MCF 10A (cell line): ENCODE results near the gene SLCO2A1. TPM values are rescaled to one million over a fixed set of nuclear protein-coding genes. Genes with fewer than 3 reads are reported as not detected.

Experiments used
- BruUV-seq: library from RNA; stranded (reverse); fragments of 400-500 nt; replicated peaks from 2 replicates; lab custom pipeline; 2021; lab: Mats Ljungman, UMichigan
- CTCF ChIA-PET: fragments of 300-600 bp; sonication (Branson Sonifier 250); formaldehyde crosslinking; extraction: SDS; loops from one replicate; lab custom pipeline; 2021; ENCODE audit warnings: antibody characterized with exemption, inconsistent platforms; lab: Yijun Ruan, JAX
- POLR2A ChIA-PET: fragments of 300-600, 350-650 bp; sonication (Branson Sonifier 250); formaldehyde crosslinking; extraction: SDS; loops from one replicate; lab custom pipeline; 2020; ENCODE audit warnings: antibody characterized with exemption, inconsistent platforms; lab: Yijun Ruan, JAX
- DNase-seq: peaks from one replicate; pipeline ENCODE4 v3.0.0-alpha.2; 2018; ENCODE audit not compliant: unreplicated experiment
- H3K27ac Mint-ChIP-seq: one replicate; pipeline ENCODE4 v1.8.0; 2022; ENCODE audit warnings: mild to moderate bottlenecking, low read depth, mixed read lengths; ENCODE audit not compliant: unreplicated experiment
- H3K27me3 Mint-ChIP-seq: one replicate; pipeline ENCODE4 v1.8.0; 2022; ENCODE audit warnings: mixed read lengths; ENCODE audit not compliant: insufficient read depth, unreplicated experiment
- H3K36me3 Mint-ChIP-seq: one replicate; pipeline ENCODE4 v1.8.0; 2022; ENCODE audit warnings: mild to moderate bottlenecking, moderate library complexity, mixed read lengths; ENCODE audit not compliant: insufficient read depth, unreplicated experiment
- H3K4me1 Mint-ChIP-seq: one replicate; pipeline ENCODE4 v1.8.0; 2022; ENCODE audit warnings: mixed read lengths; ENCODE audit not compliant: insufficient read depth, unreplicated experiment
- H3K4me3 Mint-ChIP-seq: one replicate; pipeline ENCODE4 v1.8.0; 2022; ENCODE audit warnings: mild to moderate bottlenecking, moderate library complexity, mixed read lengths; ENCODE audit not compliant: unreplicated experiment
- H3K9me3 Mint-ChIP-seq: one replicate; pipeline ENCODE4 v1.8.0; 2022; ENCODE audit warnings: mixed read lengths; ENCODE audit not compliant: unreplicated experiment
- intact Hi-C: fragments of 100-400 bp; cut with micrococcal nuclease; formaldehyde crosslinking; loops from 2 replicates; pipeline ENCODE4 v1.14.1; 2022
- total RNA-seq: library from RNA; stranded (reverse); gene quantifications from 2 replicates; pipeline ENCODE4 v1.2.3, GENCODE V29; 2022
- TF ChIP-seq, protein P1 (sequence below): fragments of 200-600 bp; IDR thresholded peaks from one replicate; pipeline ENCODE4 v1.8.0; 2022; ENCODE audit warnings: antibody characterized with exemption, mild to moderate bottlenecking; ENCODE audit not compliant: unreplicated experiment

SLCO2A1 gene
- total RNA-seq, 1 experiment from 2014 or later = 1.0 TPM

- CTCF ChIA-PET = no interaction called here
- no peak overlapping the region for H3K27ac Mint-ChIP-seq
- peaks cover 31% of the 10 kb centered on the region for H3K27me3 Mint-ChIP-seq
- TF ChIP-seq, protein P1, sequence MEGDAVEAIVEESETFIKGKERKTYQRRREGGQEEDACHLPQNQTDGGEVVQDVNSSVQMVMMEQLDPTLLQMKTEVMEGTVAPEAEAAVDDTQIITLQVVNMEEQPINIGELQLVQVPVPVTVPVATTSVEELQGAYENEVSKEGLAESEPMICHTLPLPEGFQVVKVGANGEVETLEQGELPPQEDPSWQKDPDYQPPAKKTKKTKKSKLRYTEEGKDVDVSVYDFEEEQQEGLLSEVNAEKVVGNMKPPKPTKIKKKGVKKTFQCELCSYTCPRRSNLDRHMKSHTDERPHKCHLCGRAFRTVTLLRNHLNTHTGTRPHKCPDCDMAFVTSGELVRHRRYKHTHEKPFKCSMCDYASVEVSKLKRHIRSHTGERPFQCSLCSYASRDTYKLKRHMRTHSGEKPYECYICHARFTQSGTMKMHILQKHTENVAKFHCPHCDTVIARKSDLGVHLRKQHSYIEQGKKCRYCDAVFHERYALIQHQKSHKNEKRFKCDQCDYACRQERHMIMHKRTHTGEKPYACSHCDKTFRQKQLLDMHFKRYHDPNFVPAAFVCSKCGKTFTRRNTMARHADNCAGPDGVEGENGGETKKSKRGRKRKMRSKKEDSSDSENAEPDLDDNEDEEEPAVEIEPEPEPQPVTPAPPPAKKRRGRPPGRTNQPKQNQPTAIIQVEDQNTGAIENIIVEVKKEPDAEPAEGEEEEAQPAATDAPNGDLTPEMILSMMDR = no peak
- no TSS peak for BruUV-seq
- no peaks in the 10 kb centered on the region for H3K36me3 Mint-ChIP-seq
- intact Hi-C loops = no loop called here
- H3K9me3 Mint-ChIP-seq = no peaks in the 10 kb centered on the region
- DNase-seq = no peak
- no peaks in the 10 kb centered on the region for H3K4me1 Mint-ChIP-seq
- no peak overlapping the region for H3K4me3 Mint-ChIP-seq
- POLR2A ChIA-PET = interaction anchor here (0.7 kb wide), 1 partner anchor 23 kb away, joined by 3 read pairs; no protein-coding TSS in a partner anchor
These were observed 140.9 kb downstream of the SLCO2A1 start for GRCh38 chr3:133888726-133889340.

GRCh38 chr3:133887803-133888703 lies 141.7 kb downstream of the SLCO2A1 start:
- no peak overlapping the region for H3K27ac Mint-ChIP-seq
- no peaks in the 10 kb centered on the region for H3K36me3 Mint-ChIP-seq
- intact Hi-C loops = no loop called here
- H3K4me3 Mint-ChIP-seq = no peak overlapping the region
- peaks cover 38% of the 10 kb centered on the region for H3K27me3 Mint-ChIP-seq
- no peak for DNase-seq
- H3K9me3 Mint-ChIP-seq = no peaks in the 10 kb centered on the region
- BruUV-seq = no TSS peak
- CTCF ChIA-PET = interaction anchor here (0.6 kb wide), 1 partner anchor 712 kb away, joined by 3 read pairs; no protein-coding TSS in a partner anchor
- POLR2A ChIA-PET = interaction anchor here (0.6 kb wide), 1 partner anchor 15 kb away, joined by 3 read pairs; no protein-coding TSS in a partner anchor
- no peaks in the 10 kb centered on the region for H3K4me1 Mint-ChIP-seq
- TF ChIP-seq, protein P1 = no peak

DNA sequence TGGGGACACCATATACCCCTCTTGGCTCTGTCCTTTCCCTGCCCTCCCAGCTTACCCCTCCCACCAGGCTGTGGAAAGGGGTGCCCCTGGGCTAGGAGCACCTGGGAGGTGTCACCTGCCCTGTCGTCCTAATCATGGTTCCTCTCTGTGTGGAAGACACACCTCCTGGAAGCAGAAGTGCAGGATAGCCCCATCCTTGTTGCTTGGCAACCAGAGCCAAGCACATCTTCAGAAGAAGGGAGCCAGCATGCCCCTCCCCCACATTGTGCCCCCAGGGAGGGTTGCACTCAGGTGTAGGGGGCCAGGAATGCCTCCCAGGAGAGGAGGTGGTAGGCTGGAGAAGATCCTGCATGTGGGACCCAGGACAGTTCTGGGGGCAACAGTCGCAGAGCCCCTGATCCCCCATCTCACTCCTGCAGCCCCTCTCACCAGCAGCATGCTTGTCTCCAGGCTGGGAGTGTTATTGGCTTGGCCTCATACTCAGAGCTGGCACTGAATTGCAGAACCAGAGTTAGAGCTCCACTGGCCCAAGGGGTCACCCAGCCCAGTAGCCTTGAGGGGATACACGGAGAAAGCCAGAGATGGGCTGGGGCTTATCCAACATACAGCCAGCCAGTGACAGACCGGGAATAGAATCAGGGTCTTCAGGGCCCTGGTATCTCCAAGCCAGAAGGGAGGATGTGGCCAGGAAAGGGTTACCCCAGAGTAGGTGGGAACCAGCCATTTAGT lies 142.5 kb downstream of the SLCO2A1 start:
- DNase-seq = no peak
- Mint-ChIP-seq H3K36me3 (no peaks in the 10 kb centered on the region), H3K27me3 (peaks cover 40% of the 10 kb centered on the region), H3K9me3 (no peaks in the 10 kb centered on the region), H3K4me3 (no peak overlapping the region), H3K27ac (no peak overlapping the region), H3K4me1 (no peaks in the 10 kb centered on the region)
- POLR2A ChIA-PET = interaction anchor here (0.6 kb wide), 1 partner anchor 14 kb away, joined by 3 read pairs; no protein-coding TSS in a partner anchor
- no TSS peak for BruUV-seq
- CTCF ChIA-PET = interaction anchor here (0.6 kb wide), 2 partner anchors 510 to 722 kb away, joined by 3 to 4 read pairs; no protein-coding TSS in a partner anchor
- intact Hi-C loops = no loop called here
- TF ChIP-seq, protein P1 = no peak
